ENCODE data around the gene FGF13.

FGF13 gene

DNA sequence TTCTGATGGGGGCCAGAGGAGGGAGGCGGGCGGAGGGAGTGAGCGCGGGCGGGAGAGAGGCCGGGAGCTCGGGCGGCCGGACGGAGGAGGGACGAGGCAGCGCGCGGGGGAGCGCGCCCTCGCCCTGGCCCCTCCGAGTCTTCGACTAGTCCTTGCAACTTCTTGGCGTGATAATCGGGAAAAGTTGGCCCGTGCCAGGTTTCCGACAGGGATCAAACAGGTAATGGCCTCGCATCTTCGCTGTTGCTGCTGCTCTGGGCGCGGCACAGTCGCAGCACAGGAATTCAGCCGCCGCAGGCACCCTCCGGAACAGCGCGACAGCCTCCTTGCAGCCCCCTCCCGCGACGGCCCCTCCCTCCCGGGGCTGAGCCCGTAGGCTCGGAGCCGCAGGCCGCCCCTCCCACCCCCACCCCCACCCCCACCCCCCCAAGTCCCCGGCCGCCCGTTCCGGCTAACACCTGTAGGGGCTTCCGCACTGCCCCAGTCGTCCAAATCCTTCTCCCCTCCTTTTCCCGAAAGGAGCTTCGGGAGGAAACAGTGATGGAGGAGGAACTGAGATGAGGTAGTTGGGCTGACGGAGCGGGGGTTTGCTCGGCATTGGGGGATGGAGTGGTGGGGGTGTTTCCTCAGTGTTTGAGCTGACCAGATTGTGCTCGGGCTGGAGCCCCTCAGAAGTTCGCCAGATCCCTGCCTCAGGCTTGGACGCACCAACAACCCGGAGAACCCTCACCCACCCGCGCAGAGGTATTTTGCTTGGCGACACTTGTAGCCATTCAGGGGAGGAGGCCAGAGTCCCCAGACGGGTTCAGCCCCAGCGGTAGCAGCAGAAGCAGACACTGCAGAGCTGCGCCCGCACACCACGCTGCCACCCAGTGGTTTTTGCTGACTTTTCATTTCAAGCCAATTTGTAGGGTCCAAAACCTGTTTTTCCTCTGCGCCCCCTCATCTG lies at the start of gene FGF13 (continued):
- TF ChIP-seq ZNF354C (tag by site-specific recombination; IDR thresholded peaks at IDR 0.05; ENCODE audit: borderline replicate concordance, low read depth) = no peak
- no peak for TF ChIP-seq KLF9 (tag by site-specific recombination; IDR thresholded peaks at IDR 0.05; ENCODE audit: low read depth)
- TF ChIP-seq SP2 (tag by site-specific recombination; IDR thresholded peaks at IDR 0.05) = peak; percentile 10; the same call in 1 of the 2 replicates
- TF ChIP-seq, protein P1, sequence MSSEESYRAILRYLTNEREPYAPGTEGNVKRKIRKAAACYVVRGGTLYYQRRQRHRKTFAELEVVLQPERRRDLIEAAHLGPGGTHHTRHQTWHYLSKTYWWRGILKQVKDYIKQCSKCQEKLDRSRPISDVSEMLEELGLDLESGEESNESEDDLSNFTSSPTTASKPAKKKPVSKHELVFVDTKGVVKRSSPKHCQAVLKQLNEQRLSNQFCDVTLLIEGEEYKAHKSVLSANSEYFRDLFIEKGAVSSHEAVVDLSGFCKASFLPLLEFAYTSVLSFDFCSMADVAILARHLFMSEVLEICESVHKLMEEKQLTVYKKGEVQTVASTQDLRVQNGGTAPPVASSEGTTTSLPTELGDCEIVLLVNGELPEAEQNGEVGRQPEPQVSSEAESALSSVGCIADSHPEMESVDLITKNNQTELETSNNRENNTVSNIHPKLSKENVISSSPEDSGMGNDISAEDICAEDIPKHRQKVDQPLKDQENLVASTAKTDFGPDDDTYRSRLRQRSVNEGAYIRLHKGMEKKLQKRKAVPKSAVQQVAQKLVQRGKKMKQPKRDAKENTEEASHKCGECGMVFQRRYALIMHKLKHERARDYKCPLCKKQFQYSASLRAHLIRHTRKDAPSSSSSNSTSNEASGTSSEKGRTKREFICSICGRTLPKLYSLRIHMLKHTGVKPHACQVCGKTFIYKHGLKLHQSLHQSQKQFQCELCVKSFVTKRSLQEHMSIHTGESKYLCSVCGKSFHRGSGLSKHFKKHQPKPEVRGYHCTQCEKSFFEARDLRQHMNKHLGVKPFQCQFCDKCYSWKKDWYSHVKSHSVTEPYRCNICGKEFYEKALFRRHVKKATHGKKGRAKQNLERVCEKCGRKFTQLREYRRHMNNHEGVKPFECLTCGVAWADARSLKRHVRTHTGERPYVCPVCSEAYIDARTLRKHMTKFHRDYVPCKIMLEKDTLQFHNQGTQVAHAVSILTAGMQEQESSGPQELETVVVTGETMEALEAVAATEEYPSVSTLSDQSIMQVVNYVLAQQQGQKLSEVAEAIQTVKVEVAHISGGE (tag by site-specific recombination; conservative IDR thresholded peaks at IDR 0.05; ENCODE audit: low read depth) = no peak
- no peak for TF ChIP-seq ZXDB (tag by site-specific recombination; IDR thresholded peaks at IDR 0.05)
- TF ChIP-seq ZNF16 (tag by site-specific recombination; IDR thresholded peaks at IDR 0.05; ENCODE audit: low read depth) = no peak
- no peak for TF ChIP-seq ZFHX2 (tag by site-specific recombination; conservative IDR thresholded peaks at IDR 0.05)
- TF ChIP-seq ZNF366 (tag by site-specific recombination; conservative IDR thresholded peaks at IDR 0.05) = no peak
- TF ChIP-seq ZNF335 (tag by site-specific recombination; conservative IDR thresholded peaks at IDR 0.05) = peak; percentile 74
- TF ChIP-seq ZNF248 (tag by site-specific recombination; IDR thresholded peaks at IDR 0.05) = no peak
- no peak for TF ChIP-seq ZNF274 (IDR thresholded peaks at IDR 0.05; ENCODE audit: low read length)
- no peak for TF ChIP-seq ZNF274 (tag by site-specific recombination; IDR thresholded peaks at IDR 0.05; ENCODE audit: borderline replicate concordance)
- TF ChIP-seq REPIN1 (tag by site-specific recombination; IDR thresholded peaks at IDR 0.05; ENCODE audit: low read depth) = no peak
- no peak for TF ChIP-seq ZNF114 (tag by site-specific recombination; IDR thresholded peaks at IDR 0.05)
- no peak for TF ChIP-seq ZNF623 (tag by site-specific recombination; IDR thresholded peaks at IDR 0.05)
- no peak for TF ChIP-seq ZNF610 (tag by site-specific recombination; IDR thresholded peaks at IDR 0.05; ENCODE audit: borderline replicate concordance)
- TF ChIP-seq, protein P2, sequence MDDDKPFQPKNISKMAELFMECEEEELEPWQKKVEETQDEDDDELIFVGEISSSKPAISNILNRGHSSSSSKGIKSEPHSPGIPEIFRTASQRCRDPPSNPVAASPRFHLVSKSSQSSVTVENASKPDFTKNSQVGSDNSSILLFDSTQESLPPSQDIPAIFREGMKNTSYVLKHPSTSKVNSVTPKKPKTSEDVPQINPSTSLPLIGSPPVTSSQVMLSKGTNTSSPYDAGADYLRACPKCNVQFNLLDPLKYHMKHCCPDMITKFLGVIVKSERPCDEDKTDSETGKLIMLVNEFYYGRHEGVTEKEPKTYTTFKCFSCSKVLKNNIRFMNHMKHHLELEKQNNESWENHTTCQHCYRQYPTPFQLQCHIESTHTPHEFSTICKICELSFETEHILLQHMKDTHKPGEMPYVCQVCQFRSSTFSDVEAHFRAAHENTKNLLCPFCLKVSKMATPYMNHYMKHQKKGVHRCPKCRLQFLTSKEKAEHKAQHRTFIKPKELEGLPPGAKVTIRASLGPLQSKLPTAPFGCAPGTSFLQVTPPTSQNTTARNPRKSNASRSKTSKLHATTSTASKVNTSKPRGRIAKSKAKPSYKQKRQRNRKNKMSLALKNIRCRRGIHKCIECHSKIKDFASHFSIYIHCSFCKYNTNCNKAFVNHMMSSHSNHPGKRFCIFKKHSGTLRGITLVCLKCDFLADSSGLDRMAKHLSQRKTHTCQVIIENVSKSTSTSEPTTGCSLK (tag by site-specific recombination; IDR thresholded peaks at IDR 0.05) = no peak
- TF ChIP-seq ZNF600 (tag by site-specific recombination; IDR thresholded peaks at IDR 0.05) = peak; percentile 9; the same call in 1 of the 2 replicates
- TF ChIP-seq ZNF266 (tag by site-specific recombination; IDR thresholded peaks at IDR 0.05; ENCODE audit: low read depth) = no peak
- no peak for TF ChIP-seq ZNF843 (tag by site-specific recombination; IDR thresholded peaks at IDR 0.05)
- no peak for TF ChIP-seq ZNF792 (tag by site-specific recombination; IDR thresholded peaks at IDR 0.05)
- TF ChIP-seq MYNN (tag by site-specific recombination; IDR thresholded peaks at IDR 0.05; ENCODE audit: borderline replicate concordance) = no peak
- no peak for TF ChIP-seq ZNF571 (tag by site-specific recombination; IDR thresholded peaks at IDR 0.05)
- TF ChIP-seq, protein P3, sequence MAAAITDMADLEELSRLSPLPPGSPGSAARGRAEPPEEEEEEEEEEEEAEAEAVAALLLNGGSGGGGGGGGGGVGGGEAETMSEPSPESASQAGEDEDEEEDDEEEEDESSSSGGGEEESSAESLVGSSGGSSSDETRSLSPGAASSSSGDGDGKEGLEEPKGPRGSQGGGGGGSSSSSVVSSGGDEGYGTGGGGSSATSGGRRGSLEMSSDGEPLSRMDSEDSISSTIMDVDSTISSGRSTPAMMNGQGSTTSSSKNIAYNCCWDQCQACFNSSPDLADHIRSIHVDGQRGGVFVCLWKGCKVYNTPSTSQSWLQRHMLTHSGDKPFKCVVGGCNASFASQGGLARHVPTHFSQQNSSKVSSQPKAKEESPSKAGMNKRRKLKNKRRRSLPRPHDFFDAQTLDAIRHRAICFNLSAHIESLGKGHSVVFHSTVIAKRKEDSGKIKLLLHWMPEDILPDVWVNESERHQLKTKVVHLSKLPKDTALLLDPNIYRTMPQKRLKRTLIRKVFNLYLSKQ (tag by site-specific recombination; IDR thresholded peaks at IDR 0.05; ENCODE audit: borderline replicate concordance) = no peak
- TF ChIP-seq ZNF768 (tag by site-specific recombination; IDR thresholded peaks at IDR 0.05) = no peak
- no peak for TF ChIP-seq ZNF23 (tag by site-specific recombination; IDR thresholded peaks at IDR 0.05; ENCODE audit: borderline replicate concordance)
- no peak for TF ChIP-seq ZNF211 (tag by site-specific recombination; IDR thresholded peaks at IDR 0.05; ENCODE audit: low read depth)
- no peak for TF ChIP-seq ZFP69B (tag by site-specific recombination; IDR thresholded peaks at IDR 0.05)
- no peak for TF ChIP-seq ZNF140 (tag by site-specific recombination; IDR thresholded peaks at IDR 0.05)
- TF ChIP-seq, protein P4, sequence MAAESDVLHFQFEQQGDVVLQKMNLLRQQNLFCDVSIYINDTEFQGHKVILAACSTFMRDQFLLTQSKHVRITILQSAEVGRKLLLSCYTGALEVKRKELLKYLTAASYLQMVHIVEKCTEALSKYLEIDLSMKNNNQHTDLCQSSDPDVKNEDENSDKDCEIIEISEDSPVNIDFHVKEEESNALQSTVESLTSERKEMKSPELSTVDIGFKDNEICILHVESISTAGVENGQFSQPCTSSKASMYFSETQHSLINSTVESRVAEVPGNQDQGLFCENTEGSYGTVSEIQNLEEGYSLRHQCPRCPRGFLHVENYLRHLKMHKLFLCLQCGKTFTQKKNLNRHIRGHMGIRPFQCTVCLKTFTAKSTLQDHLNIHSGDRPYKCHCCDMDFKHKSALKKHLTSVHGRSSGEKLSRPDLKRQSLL (tag by site-specific recombination; IDR thresholded peaks at IDR 0.05) = no peak

Data from HEK293 (cell line).